ENCODE results near the gene TCEAL8. TPM values are rescaled to one million over a fixed set of nuclear protein-coding genes. Genes with fewer than 3 reads are reported as not detected.

The TCEAL8 gene
- 16.8 TPM for total RNA-seq
- 10 to 100 TPM; 84.4 to 98.7 (median 96.3) TPM for polyA plus RNA-seq

- Histone ChIP-seq H3K9me3 (ENCODE audit: control insufficient read depth in 2 of 2, low read length in 2 of 2) (no peaks in the 10 kb centered on the region), H3K27ac (ENCODE audit: insufficient read depth, low read length, poor library complexity, severe bottlenecking) (peak within 1 kb of the TSS; percentile 76), H3K4me1 (ENCODE audit: control insufficient read depth, insufficient read depth, low read length, poor library complexity, severe bottlenecking) (peaks cover 8% of the 10 kb centered on the region), H3K4me3 (ENCODE audit: low read depth, low read length) (peak within 1 kb of the TSS; percentile 87), H3K27me3 (ENCODE audit: control insufficient read depth, insufficient read depth, low read length) (no peaks in the 10 kb centered on the region), H3K36me3 (ENCODE audit: control insufficient read depth, insufficient read depth, low read length) (no peaks in the 10 kb centered on the region)
- no peaks in the 10 kb centered on the region for H3K36me3 Mint-ChIP-seq
- peak within 1 kb of the TSS; percentile 86 to 96 (median 94) for H3K4me3 Mint-ChIP-seq
- DNase-seq (peak; percentile 51 to 79 (median 51)), ATAC-seq (ENCODE audit: low read depth in 2 of 2) (peak; percentile 79 to 86)
- H3K9me3 Mint-ChIP-seq: no peaks in the 10 kb centered on the region
- H3K27ac Mint-ChIP-seq: peak within 1 kb of the TSS; percentile 95 to 99 (median 96)
- peaks cover 0 to 23% (median 13%) of the 10 kb centered on the region in 4 donors for H3K4me1 Mint-ChIP-seq
- peaks cover 4% of the 10 kb centered on the region for H3K27me3 Mint-ChIP-seq
Measured at GRCh38 chrX:103254921-103255493, at the start of gene TCEAL8. Gene TCEAL8 (minus strand): TSS chrX:103255155. CDS start chrX:103253979, 1,176 bp downstream.

GRCh38 chrX:103304705-103305104 is 49.8 kb upstream of the TCEAL8 start:
- no peak for ATAC-seq (ENCODE audit: low read depth in 2 of 2)
- Histone ChIP-seq H3K9me3 (ENCODE audit: control insufficient read depth in 2 of 2, low read length in 2 of 2) (no peaks in the 10 kb centered on the region), H3K27me3 (ENCODE audit: control insufficient read depth, insufficient read depth, low read length) (no peaks in the 10 kb centered on the region), H3K36me3 (ENCODE audit: control insufficient read depth, insufficient read depth, low read length) (no peaks in the 10 kb centered on the region), H3K4me1 (ENCODE audit: control insufficient read depth, insufficient read depth, low read length, poor library complexity, severe bottlenecking) (no peaks in the 10 kb centered on the region), H3K27ac (ENCODE audit: insufficient read depth, low read length, poor library complexity, severe bottlenecking) (no peak overlapping the region), H3K4me3 (ENCODE audit: low read depth, low read length) (no peak overlapping the region)
- Mint-ChIP-seq H3K36me3 (no peaks in the 10 kb centered on the region), H3K4me1 (peaks cover 0 to 4% (median 2%) of the 10 kb centered on the region in 4 donors), H3K4me3 (no peak overlapping the region), H3K27me3 (peaks cover 11% of the 10 kb centered on the region), H3K27ac (no peak overlapping the region), H3K9me3 (no peaks in the 10 kb centered on the region)
- DNase-seq: peak in 2 of 3 donors; percentile 2 to 32

- Histone ChIP-seq H3K27me3 (ENCODE audit: control insufficient read depth, insufficient read depth, low read length) (no peaks in the 10 kb centered on the region), H3K9me3 (ENCODE audit: control insufficient read depth in 2 of 2, low read length in 2 of 2) (no peaks in the 10 kb centered on the region), H3K27ac (ENCODE audit: insufficient read depth, low read length, poor library complexity, severe bottlenecking) (no peak overlapping the region), H3K4me1 (ENCODE audit: control insufficient read depth, insufficient read depth, low read length, poor library complexity, severe bottlenecking) (no peaks in the 10 kb centered on the region), H3K36me3 (ENCODE audit: control insufficient read depth, insufficient read depth, low read length) (no peaks in the 10 kb centered on the region), H3K4me3 (ENCODE audit: low read depth, low read length) (no peak overlapping the region)
- Mint-ChIP-seq H3K9me3 (peaks cover 0 to 3% (median 0%) of the 10 kb centered on the region in 7 donors), H3K4me1 (peaks cover 0 to 4% (median 0%) of the 10 kb centered on the region in 4 donors), H3K27ac (no peak overlapping the region), H3K4me3 (no peak overlapping the region), H3K27me3 (peaks cover 4% of the 10 kb centered on the region), H3K36me3 (no peaks in the 10 kb centered on the region)
- no peak for DNase-seq
- no peak for ATAC-seq (ENCODE audit: low read depth in 2 of 2)
Measured at GRCh38 chrX:103293118-103293517, 38.2 kb upstream of the TCEAL8 start.

- peaks cover 9% of the 10 kb centered on the region for H3K27me3 ChIP-seq (ENCODE audit: control insufficient read depth, insufficient read depth, low read length)
- no peaks in the 10 kb centered on the region for H3K4me1 ChIP-seq (ENCODE audit: control insufficient read depth, insufficient read depth, low read length, poor library complexity, severe bottlenecking)
- H3K9me3 ChIP-seq (ENCODE audit: control insufficient read depth in 2 of 2, low read length in 2 of 2): no peaks in the 10 kb centered on the region
- Mint-ChIP-seq H3K27me3 (peaks cover 44% of the 10 kb centered on the region), H3K9me3 (peaks cover 0 to 1% (median 0%) of the 10 kb centered on the region in 7 donors), H3K36me3 (no peaks in the 10 kb centered on the region), H3K27ac (no peak overlapping the region), H3K4me3 (no peak overlapping the region), H3K4me1 (peaks cover 0 to 9% (median 3%) of the 10 kb centered on the region in 4 donors)
- no peaks in the 10 kb centered on the region for H3K36me3 ChIP-seq (ENCODE audit: control insufficient read depth, insufficient read depth, low read length)
- no peak for DNase-seq
- no peak overlapping the region for H3K27ac ChIP-seq (ENCODE audit: insufficient read depth, low read length, poor library complexity, severe bottlenecking)
- no peak overlapping the region for H3K4me3 ChIP-seq (ENCODE audit: low read depth, low read length)
- ATAC-seq (ENCODE audit: low read depth in 2 of 2): no peak
Measured at GRCh38 chrX:103279624-103280023, 24.7 kb upstream of the TCEAL8 start.

- Histone ChIP-seq H3K27me3 (ENCODE audit: control insufficient read depth, insufficient read depth, low read length) (peaks cover 9% of the 10 kb centered on the region), H3K36me3 (ENCODE audit: control insufficient read depth, insufficient read depth, low read length) (no peaks in the 10 kb centered on the region), H3K27ac (ENCODE audit: insufficient read depth, low read length, poor library complexity, severe bottlenecking) (no peak within 1 kb of the TSS), H3K4me3 (ENCODE audit: low read depth, low read length) (no peak within 1 kb of the TSS), H3K9me3 (ENCODE audit: control insufficient read depth in 2 of 2, low read length in 2 of 2) (no peaks in the 10 kb centered on the region), H3K4me1 (ENCODE audit: control insufficient read depth, insufficient read depth, low read length, poor library complexity, severe bottlenecking) (no peaks in the 10 kb centered on the region)
- Mint-ChIP-seq H3K27ac (peak within 1 kb of the TSS in 1 of 3 donors; percentile 25), H3K4me1 (peaks cover 0 to 11% (median 4%) of the 10 kb centered on the region in 4 donors), H3K36me3 (no peaks in the 10 kb centered on the region), H3K27me3 (peaks cover 52% of the 10 kb centered on the region), H3K9me3 (peaks cover 0 to 3% (median 0%) of the 10 kb centered on the region in 7 donors), H3K4me3 (peak within 1 kb of the TSS in 3 of 4 donors; percentile 54 to 63 (median 61))
- ATAC-seq (ENCODE audit: low read depth in 2 of 2): no peak
- DNase-seq: no peak
Measured at GRCh38 chrX:103276581-103277002, 21.6 kb upstream of the TCEAL8 start, which contains the start of gene TCEAL5. Gene TCEAL5 (minus strand): TSS chrX:103276750. CDS start chrX:103274563, 2,187 bp downstream.

- H3K27me3 ChIP-seq (ENCODE audit: control insufficient read depth, insufficient read depth, low read length): peaks cover 9% of the 10 kb centered on the region
- peaks cover 0 to 3% (median 0%) of the 10 kb centered on the region in 7 donors for H3K9me3 Mint-ChIP-seq
- no peak overlapping the region for H3K27ac ChIP-seq (ENCODE audit: insufficient read depth, low read length, poor library complexity, severe bottlenecking)
- no peaks in the 10 kb centered on the region for H3K36me3 Mint-ChIP-seq
- ATAC-seq (ENCODE audit: low read depth in 2 of 2) (no peak), DNase-seq (no peak)
- peaks cover 0 to 11% (median 4%) of the 10 kb centered on the region in 4 donors for H3K4me1 Mint-ChIP-seq
- H3K27me3 Mint-ChIP-seq: peaks cover 56% of the 10 kb centered on the region
- H3K4me3 Mint-ChIP-seq: peak overlapping the region in 1 of 4 donors; percentile 54
- H3K9me3 ChIP-seq (ENCODE audit: control insufficient read depth in 2 of 2, low read length in 2 of 2): no peaks in the 10 kb centered on the region
- H3K4me1 ChIP-seq (ENCODE audit: control insufficient read depth, insufficient read depth, low read length, poor library complexity, severe bottlenecking): no peaks in the 10 kb centered on the region
- H3K27ac Mint-ChIP-seq: no peak overlapping the region
- no peak overlapping the region for H3K4me3 ChIP-seq (ENCODE audit: low read depth, low read length)
- no peaks in the 10 kb centered on the region for H3K36me3 ChIP-seq (ENCODE audit: control insufficient read depth, insufficient read depth, low read length)
Measured at GRCh38 chrX:103275947-103276567, 21.1 kb upstream of the TCEAL8 start.

GRCh38 chrX:103274284-103274683 is 19.3 kb upstream of the TCEAL8 start:
- no peak overlapping the region for H3K4me3 Mint-ChIP-seq
- ATAC-seq (ENCODE audit: low read depth in 2 of 2) (no peak), DNase-seq (no peak)
- H3K36me3 Mint-ChIP-seq: no peaks in the 10 kb centered on the region
- no peak overlapping the region for H3K4me3 ChIP-seq (ENCODE audit: low read depth, low read length)
- no peak overlapping the region for H3K27ac ChIP-seq (ENCODE audit: insufficient read depth, low read length, poor library complexity, severe bottlenecking)
- no peaks in the 10 kb centered on the region for H3K4me1 ChIP-seq (ENCODE audit: control insufficient read depth, insufficient read depth, low read length, poor library complexity, severe bottlenecking)
- H3K27me3 Mint-ChIP-seq: peaks cover 53% of the 10 kb centered on the region
- no peaks in the 10 kb centered on the region for H3K9me3 ChIP-seq (ENCODE audit: control insufficient read depth in 2 of 2, low read length in 2 of 2)
- H3K27me3 ChIP-seq (ENCODE audit: control insufficient read depth, insufficient read depth, low read length): peaks cover 12% of the 10 kb centered on the region
- no peaks in the 10 kb centered on the region for H3K36me3 ChIP-seq (ENCODE audit: control insufficient read depth, insufficient read depth, low read length)
- peaks cover 0 to 3% (median 0%) of the 10 kb centered on the region in 7 donors for H3K9me3 Mint-ChIP-seq
- peaks cover 0 to 11% (median 4%) of the 10 kb centered on the region in 4 donors for H3K4me1 Mint-ChIP-seq
- no peak overlapping the region for H3K27ac Mint-ChIP-seq

Measured in CD4-positive, CD25-positive, alpha-beta regulatory T cell (primary cell).